LNCaP clone FGC (cell line): ENCODE measurements around the gene ABCB1.

ENCODE experiments used
- DNase-seq: peaks from one replicate; pipeline ENCODE4 v3.0.0-alpha.2; 2011; ENCODE audit warnings: low read depth
- H3K4me3 ChIP-seq: 2 replicates; pipeline ENCODE4 v1.5.1; 2011; ENCODE audit warnings: mild to moderate bottlenecking, low read depth, low read length, control low read depth
- CTCF ChIP-seq: IDR thresholded peaks from 2 replicates; pipeline ENCODE4 v1.5.1; 2012; ENCODE audit warnings: mild to moderate bottlenecking; ENCODE audit not compliant: control insufficient read depth, insufficient read depth; ENCODE audit errors: extremely low read depth

The ABCB1 gene

GRCh38 chr7:87498893-87499292 lies 101.8 kb downstream of the ABCB1 start:
- TF ChIP-seq CTCF: no peak
- no peak for DNase-seq
- H3K4me3 ChIP-seq: no peak overlapping the region

GRCh38 chr7:87497482-87497881 lies 103.2 kb downstream of the ABCB1 start:
- DNase-seq: no peak
- no peak overlapping the region for H3K4me3 ChIP-seq
- no peak for TF ChIP-seq CTCF

- no peak for TF ChIP-seq CTCF
- no peak for DNase-seq
- H3K4me3 ChIP-seq: no peak overlapping the region
Observed at GRCh38 chr7:87495366-87495765, 105.3 kb downstream of the ABCB1 start.

- no peak overlapping the region for H3K4me3 ChIP-seq
- DNase-seq: no peak
- TF ChIP-seq CTCF: no peak
Observed at GRCh38 chr7:87494454-87494853, 106.2 kb downstream of the ABCB1 start.

GRCh38 chr7:87483131-87483530 lies 117.6 kb downstream of the ABCB1 start:
- no peak for TF ChIP-seq CTCF
- no peak for DNase-seq
- no peak overlapping the region for H3K4me3 ChIP-seq

- no peak overlapping the region for H3K4me3 ChIP-seq
- DNase-seq: no peak
- no peak for TF ChIP-seq CTCF
Observed at GRCh38 chr7:87482115-87482514, 118.6 kb downstream of the ABCB1 start.

GRCh38 chr7:87480386-87480785 lies 120.3 kb downstream of the ABCB1 start:
- no peak overlapping the region for H3K4me3 ChIP-seq
- no peak for DNase-seq
- no peak for TF ChIP-seq CTCF
